GM19351 (cell line): Measurements from ENCODE around the gene BCR.

ENCODE experiments used
- ATAC-seq: cut with Tn5 transposase; IDR thresholded peaks from one replicate; pipeline ENCODE4 v1.9.1; 2021; ENCODE audit warnings: mild to moderate bottlenecking, moderate library complexity; ENCODE audit not compliant: unreplicated experiment

Gene BCR

GRCh38 chr22:23150762-23151161 lies 29.5 kb upstream of the BCR start:
- no peak for ATAC-seq

GRCh38 chr22:23151827-23152226 lies 28.5 kb upstream of the BCR start:
- no peak for ATAC-seq

- ATAC-seq = no peak
These were observed 27.8 kb upstream of the BCR start for GRCh38 chr22:23152238-23153114.

GRCh38 chr22:23153994-23154393 lies 26.3 kb upstream of the BCR start:
- no peak for ATAC-seq

GRCh38 chr22:23154461-23154860 lies 25.8 kb upstream of the BCR start:
- no peak for ATAC-seq

GRCh38 chr22:23155143-23155542 lies 25.2 kb upstream of the BCR start:
- ATAC-seq = no peak

GRCh38 chr22:23155831-23156230 lies 24.5 kb upstream of the BCR start:
- ATAC-seq = no peak

- no peak for ATAC-seq
These were observed 24.0 kb upstream of the BCR start for GRCh38 chr22:23156286-23156685.

- no peak for ATAC-seq
These were observed 22.5 kb upstream of the BCR start for GRCh38 chr22:23157560-23158515.

- ATAC-seq = no peak
These were observed 21.6 kb upstream of the BCR start for GRCh38 chr22:23158516-23159290.

GRCh38 chr22:23159291-23159630 lies 21.0 kb upstream of the BCR start:
- no peak for ATAC-seq

GRCh38 chr22:23161029-23161428 lies 19.3 kb upstream of the BCR start:
- ATAC-seq = no peak

GRCh38 chr22:23161574-23161973 lies 18.7 kb upstream of the BCR start:
- no peak for ATAC-seq

GRCh38 chr22:23163665-23164064 lies 16.6 kb upstream of the BCR start:
- no peak for ATAC-seq

GRCh38 chr22:23164091-23164490 lies 16.2 kb upstream of the BCR start:
- ATAC-seq = no peak

- no peak for ATAC-seq
These were observed 14.1 kb upstream of the BCR start for GRCh38 chr22:23166042-23166831.

GRCh38 chr22:23166841-23167616 lies 13.3 kb upstream of the BCR start:
- no peak for ATAC-seq

GRCh38 chr22:23168391-23169042 lies 11.8 kb upstream of the BCR start:
- no peak for ATAC-seq

GRCh38 chr22:23169043-23169406 lies 11.3 kb upstream of the BCR start:
- ATAC-seq = no peak
